GM23248 (cell line): Measurements from ENCODE around the gene IVNS1ABP. TPM values are rescaled to one million over a fixed set of nuclear protein-coding genes. Genes with fewer than 3 reads are reported as not detected.

Source experiments
- DNase-seq: peaks from one replicate; pipeline ENCODE4 v3.0.0-alpha.2; 2015
- H2AFZ ChIP-seq: fragments of 200-600 bp; sonication (generic); 2 replicates; pipeline ENCODE4 v1.6.1; 2016; ENCODE audit warnings: antibody characterized with exemption
- H3F3A ChIP-seq: fragments of 200-600 bp; sonication (generic); 2 replicates; pipeline ENCODE4 v1.6.1; 2016; ENCODE audit warnings: mild to moderate bottlenecking, antibody characterized with exemption, mixed run types; ENCODE audit not compliant: insufficient read depth
- H3K27ac ChIP-seq: fragments of 200-600 bp; sonication (generic); 2 replicates; pipeline ENCODE4 v1.5.1; 2016; ENCODE audit warnings: mild to moderate bottlenecking
- H3K27me3 ChIP-seq: fragments of 200-600 bp; sonication (generic); replicated peaks from 2 replicates; pipeline ENCODE4 v1.6.1; 2016; ENCODE audit warnings: mild to moderate bottlenecking; ENCODE audit not compliant: insufficient read depth
- H3K36me3 ChIP-seq: fragments of 200-600 bp; sonication (generic); 2 replicates; pipeline ENCODE4 v1.6.1; 2016; ENCODE audit warnings: low read depth, mild to moderate bottlenecking
- H3K4me1 ChIP-seq: fragments of 200-600 bp; sonication (generic); 2 replicates; pipeline ENCODE4 v1.6.1; 2016; ENCODE audit warnings: mild to moderate bottlenecking; ENCODE audit not compliant: insufficient read depth
- H3K4me2 ChIP-seq: fragments of 200-600 bp; sonication (generic); one replicate; pipeline ENCODE4 v1.6.1; 2016; ENCODE audit warnings: mild to moderate bottlenecking; ENCODE audit not compliant: unreplicated experiment
- H3K4me3 ChIP-seq: fragments of 200-600 bp; sonication (generic); 2 replicates; pipeline ENCODE4 v1.5.1; 2016; ENCODE audit warnings: mild to moderate bottlenecking
- H3K79me2 ChIP-seq: fragments of 200-600 bp; sonication (generic); 2 replicates; pipeline ENCODE4 v1.6.1; 2016; ENCODE audit warnings: mild to moderate bottlenecking; ENCODE audit not compliant: insufficient read depth
- H3K9ac ChIP-seq: fragments of 200-600 bp; sonication (generic); 2 replicates; pipeline ENCODE4 v1.6.1; 2016; ENCODE audit warnings: mild to moderate bottlenecking
- H3K9me2 ChIP-seq: fragments of 200-600 bp; sonication (generic); 2 replicates; pipeline ENCODE4 v1.6.1; 2016; ENCODE audit warnings: mixed run types, mild to moderate bottlenecking, moderate library complexity; ENCODE audit not compliant: insufficient read depth
- H3K9me3 ChIP-seq: fragments of 200-600 bp; sonication (generic); one replicate; pipeline ENCODE4 v1.6.1; 2017; ENCODE audit warnings: low read depth
- H4K20me1 ChIP-seq: fragments of 200-600 bp; sonication (generic); 2 replicates; pipeline ENCODE4 v1.6.0; 2016; ENCODE audit not compliant: insufficient read depth
- EZH2 ChIP-seq: fragments of 200-600 bp; sonication (generic); IDR thresholded peaks from 2 replicates; pipeline ENCODE4 v1.6.1; 2018; ENCODE audit warnings: antibody characterized with exemption, mild to moderate bottlenecking; ENCODE audit not compliant: insufficient read depth, poor library complexity, severe bottlenecking
- EZH2phosphoT487 ChIP-seq: fragments of 200-600 bp; sonication (generic); IDR thresholded peaks from 2 replicates; pipeline ENCODE4 v1.6.1; 2018; ENCODE audit warnings: antibody characterized with exemption, moderate library complexity, mild to moderate bottlenecking, low read depth; ENCODE audit not compliant: insufficient read depth
- WGBS, 2 experiments: methylation state at CpG; one replicate each; pipeline ENCODE4 v1.1.6; 2015 to 2017; ENCODE audit warnings: low lambda C conversion rate in 2 of 2, low coverage in 1 of 2; ENCODE audit errors: missing lambda C conversion rate in 2 of 2; 5-methylcytosine and 5-hydroxymethylcytosine counted together
- in situ Hi-C: fragments of 300-500 bp; cut with MboI; formaldehyde crosslinking; loops from 2 replicates; pipeline ENCODE4 v1.15.0; 2020
- polyA plus RNA-seq: library from polyadenylated mRNA; unstranded; fragments of >200 nt; fragmentation: Nextera tagmentation; extraction: Ambion mirVana; gene quantifications from 2 replicates; pipeline ENCODE4 v1.2.1, GENCODE V29; 2016
- total RNA-seq: library from RNA; depleted of rRNA; stranded (reverse); fragments of >200 nt; shearing (Covaris generic); gene quantifications from 2 replicates; pipeline ENCODE4 v1.2.3, GENCODE V29; 2014

Gene IVNS1ABP
- total and polyA plus RNA-seq, 2 experiments from 2014 or later: 51.4 to 52.0 TPM

- Histone ChIP-seq H3K4me3 (no peak overlapping the region), H3K27ac (no peak overlapping the region), H3F3A (peaks cover 20% of the 10 kb centered on the region), H3K36me3 (peaks cover 58% of the 10 kb centered on the region), H3K27me3 (no peaks in the 10 kb centered on the region), H3K79me2 (no peaks in the 10 kb centered on the region), H3K4me1 (no peaks in the 10 kb centered on the region; the same call in 1 of the 2 replicates), H3K9me2 (no peaks in the 10 kb centered on the region), H4K20me1 (no peaks in the 10 kb centered on the region), H3K9ac (no peak overlapping the region), H2AFZ (no peak overlapping the region), H3K4me2 (no peak overlapping the region), H3K9me3 (no peaks in the 10 kb centered on the region)
- no peak for DNase-seq
- in situ Hi-C loops: no loop called here
- TF ChIP-seq EZH2 (no peak), EZH2phosphoT487 (no peak)
Observed at GRCh38 chr1:185295091-185295490, 22.0 kb downstream of the IVNS1ABP start.

DNA sequence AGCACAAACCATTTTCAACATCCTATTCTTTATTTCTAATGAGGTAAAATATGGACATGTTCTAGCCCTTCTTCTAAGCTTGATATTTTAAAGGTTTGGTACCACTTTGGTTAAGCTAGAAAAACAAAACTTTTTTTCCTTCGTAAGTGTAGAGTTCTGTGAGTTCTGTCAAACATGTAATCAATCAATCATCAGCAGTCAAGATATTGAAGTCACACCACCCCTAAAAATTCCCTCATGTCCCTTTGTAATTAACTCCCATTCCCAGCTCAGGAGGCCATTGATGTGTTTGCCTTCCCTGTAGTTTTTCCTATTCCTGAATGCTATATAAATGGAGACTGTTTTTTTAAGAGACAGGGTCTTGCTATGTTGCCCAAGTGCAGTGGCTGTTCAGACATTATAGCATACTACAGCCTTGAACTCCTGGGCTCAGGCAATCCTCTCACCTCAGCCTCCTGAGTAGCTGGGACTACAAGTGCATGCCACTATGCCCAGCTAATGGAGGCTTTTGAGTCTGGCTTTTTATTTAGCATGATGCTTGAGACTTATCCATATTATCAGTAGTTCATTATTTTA lies 23.0 kb downstream of the IVNS1ABP start:
- H3K9ac ChIP-seq: no peak overlapping the region
- H2AFZ ChIP-seq: no peak overlapping the region
- H3K79me2 ChIP-seq: no peaks in the 10 kb centered on the region
- no peak for DNase-seq
- in situ Hi-C loops: no loop called here
- H3K9me3 ChIP-seq: no peaks in the 10 kb centered on the region
- H4K20me1 ChIP-seq: no peaks in the 10 kb centered on the region
- H3K4me2 ChIP-seq: no peak overlapping the region
- no peak for TF ChIP-seq EZH2phosphoT487
- no peak for TF ChIP-seq EZH2
- no peaks in the 10 kb centered on the region for H3K27me3 ChIP-seq
- H3K4me1 ChIP-seq: no peaks in the 10 kb centered on the region; the same call in 1 of the 2 replicates
- no peaks in the 10 kb centered on the region for H3K9me2 ChIP-seq
- H3K4me3 ChIP-seq: no peak overlapping the region
- no peak overlapping the region for H3K27ac ChIP-seq
- WGBS, 2 experiments: 97 to 100% methylated on average over 1 of the region's 1 CpG
- peaks cover 47% of the 10 kb centered on the region for H3K36me3 ChIP-seq
- H3F3A ChIP-seq: peaks cover 20% of the 10 kb centered on the region

- Histone ChIP-seq H3K4me1 (no peaks in the 10 kb centered on the region), H3K27ac (no peak overlapping the region), H3K79me2 (no peaks in the 10 kb centered on the region), H4K20me1 (no peaks in the 10 kb centered on the region), H3K36me3 (peaks cover 29% of the 10 kb centered on the region), H3K9me3 (no peaks in the 10 kb centered on the region), H3K9me2 (no peaks in the 10 kb centered on the region), H3K4me2 (no peak overlapping the region), H2AFZ (no peak overlapping the region), H3K27me3 (no peaks in the 10 kb centered on the region), H3F3A (peaks cover 20% of the 10 kb centered on the region), H3K9ac (no peak overlapping the region), H3K4me3 (no peak overlapping the region)
- in situ Hi-C loops: no loop called here
- no peak for TF ChIP-seq EZH2phosphoT487
- no peak for TF ChIP-seq EZH2
- 88 to 91% methylated on average over 5 of the region's 5 CpGs for WGBS, 2 experiments
- no peak for DNase-seq
Observed at GRCh38 chr1:185292237-185292636, 24.8 kb downstream of the IVNS1ABP start.

DNA sequence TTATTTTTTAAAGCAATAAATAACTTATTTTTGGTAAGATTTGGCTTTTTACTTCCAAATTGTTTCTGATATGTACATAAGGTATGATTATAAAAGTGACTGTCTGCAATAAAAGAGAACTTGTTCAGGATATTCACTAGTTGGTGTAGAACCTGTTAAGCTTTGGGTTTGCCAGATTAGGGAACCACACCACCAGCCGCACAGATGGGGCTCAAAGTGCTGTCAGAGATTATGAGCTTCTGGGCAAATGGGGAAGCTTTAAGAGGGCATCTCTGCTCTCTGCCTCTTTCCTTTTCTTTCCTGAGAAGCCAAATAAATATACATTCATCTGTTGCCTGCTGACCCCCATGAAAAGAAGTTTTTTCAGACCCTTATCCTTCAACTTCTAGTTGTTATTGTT lies 25.4 kb downstream of the IVNS1ABP start:
- Histone ChIP-seq H2AFZ (no peak overlapping the region), H3F3A (peaks cover 20% of the 10 kb centered on the region), H3K79me2 (no peaks in the 10 kb centered on the region), H3K4me3 (no peak overlapping the region), H3K27me3 (no peaks in the 10 kb centered on the region), H3K4me2 (no peak overlapping the region), H3K36me3 (peaks cover 23% of the 10 kb centered on the region), H3K9me3 (no peaks in the 10 kb centered on the region), H3K4me1 (no peaks in the 10 kb centered on the region), H3K9me2 (no peaks in the 10 kb centered on the region), H4K20me1 (no peaks in the 10 kb centered on the region), H3K27ac (no peak overlapping the region), H3K9ac (no peak overlapping the region)
- TF ChIP-seq EZH2 (no peak), EZH2phosphoT487 (no peak)
- in situ Hi-C loops: no loop called here
- WGBS, 2 experiments: 93 to 100% methylated on average over 1 of the region's 1 CpG
- no peak for DNase-seq

DNA sequence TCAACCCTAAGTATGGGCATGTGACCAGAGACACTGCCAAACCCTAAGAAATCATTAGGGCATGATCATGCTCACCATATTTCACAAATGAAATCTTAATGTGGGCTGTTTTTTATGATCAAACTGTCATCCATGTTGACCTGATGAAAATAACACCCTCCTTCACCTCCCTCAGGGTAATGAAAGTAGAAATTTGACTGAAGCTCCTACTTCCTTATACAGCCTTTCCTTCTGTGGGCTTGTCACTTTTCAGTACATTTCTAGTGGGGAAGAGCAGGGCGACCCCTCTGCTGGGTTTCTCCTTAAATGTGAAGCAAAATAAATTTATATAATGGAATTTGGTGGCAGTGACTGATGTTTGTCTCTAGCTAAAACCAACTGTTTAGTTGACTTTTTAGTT lies 25.9 kb downstream of the IVNS1ABP start:
- in situ Hi-C loops: no loop called here
- no peak overlapping the region for H3K4me2 ChIP-seq
- H3K4me1 ChIP-seq: no peaks in the 10 kb centered on the region
- H3K27ac ChIP-seq: no peak overlapping the region
- no peaks in the 10 kb centered on the region for H3K9me2 ChIP-seq
- H2AFZ ChIP-seq: no peak overlapping the region
- WGBS, 2 experiments: 89 to 95% methylated on average over 1 of the region's 1 CpG
- H3K27me3 ChIP-seq: no peaks in the 10 kb centered on the region
- no peak for DNase-seq
- H3K9ac ChIP-seq: no peak overlapping the region
- H3K36me3 ChIP-seq: peaks cover 18% of the 10 kb centered on the region
- no peaks in the 10 kb centered on the region for H3K9me3 ChIP-seq
- H3F3A ChIP-seq: peaks cover 17% of the 10 kb centered on the region
- TF ChIP-seq EZH2 (no peak), EZH2phosphoT487 (no peak)
- no peak overlapping the region for H3K4me3 ChIP-seq
- no peaks in the 10 kb centered on the region for H4K20me1 ChIP-seq
- H3K79me2 ChIP-seq: no peaks in the 10 kb centered on the region
